Neural progenitor cell (in vitro differentiated cells): Measurements from ENCODE around the gene TAAR1.

Experiments used
- CTCF ChIP-seq: fragments of 200-600 bp; sonication (generic); IDR thresholded peaks from 2 replicates; pipeline ENCODE4 v1.5.1; 2017; ENCODE audit warnings: antibody characterized with exemption, mild to moderate bottlenecking
- EZH2 ChIP-seq: fragments of 200-600 bp; sonication (generic); IDR thresholded peaks from 2 replicates; pipeline ENCODE4 v1.6.1; 2017; ENCODE audit warnings: antibody characterized with exemption, mild to moderate bottlenecking, moderate library complexity
- EZH2phosphoT487 ChIP-seq: fragments of 200-600 bp; sonication (generic); IDR thresholded peaks from 2 replicates; pipeline ENCODE4 v1.6.1; 2017; ENCODE audit warnings: antibody characterized with exemption

- TF ChIP-seq EZH2 (no peak), CTCF (no peak), EZH2phosphoT487 (no peak)
These were observed 4.7 kb upstream of the TAAR1 start for GRCh38 chr6:132663661-132664060.
